ENCODE measurements around the gene IRF3. TPM values are rescaled to one million over a fixed set of nuclear protein-coding genes. Genes with fewer than 3 reads are reported as not detected.

IRF3 gene
- total and polyA plus RNA-seq, 8 donors, result 60.2 to 93.6 (median 72.5) TPM

DNA sequence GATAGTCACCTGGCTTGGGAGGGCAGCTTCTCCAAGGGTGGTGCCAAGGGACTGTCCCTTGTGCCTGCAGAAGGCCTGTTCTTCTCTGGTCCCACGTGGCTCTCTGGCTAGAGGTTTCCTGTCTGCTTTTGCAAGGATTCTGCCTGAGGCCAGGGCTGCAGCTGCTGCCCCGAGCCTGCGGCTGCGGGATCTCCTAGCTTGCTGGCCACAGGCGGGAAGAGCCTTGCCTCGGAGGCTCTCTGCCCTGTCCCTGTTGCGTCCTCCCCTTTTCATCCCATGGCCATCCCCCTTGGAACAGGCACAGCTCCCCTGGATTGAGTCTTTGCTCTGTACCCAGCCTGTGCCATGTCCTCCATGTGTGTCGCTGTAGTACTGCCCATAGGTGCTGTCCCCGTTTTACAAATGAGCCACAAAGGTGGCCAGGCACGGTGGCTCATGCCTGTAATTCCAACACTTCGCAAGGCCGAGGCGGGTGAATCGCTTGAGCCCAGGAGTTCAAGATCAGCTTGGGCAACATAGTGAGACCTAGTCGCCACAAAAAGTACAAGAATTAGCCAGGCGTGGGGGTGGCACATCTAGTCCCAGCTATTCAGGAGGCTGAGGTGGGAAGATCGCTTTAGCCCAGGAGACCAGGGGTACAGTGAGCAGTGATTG, 9.1 kb downstream of the IRF3 start:
- DNase-seq, result no peak
- H3K4me3 ChIP-seq, result no peak overlapping the region
- H3K27me3 ChIP-seq, result no peaks in the 10 kb centered on the region

DNA sequence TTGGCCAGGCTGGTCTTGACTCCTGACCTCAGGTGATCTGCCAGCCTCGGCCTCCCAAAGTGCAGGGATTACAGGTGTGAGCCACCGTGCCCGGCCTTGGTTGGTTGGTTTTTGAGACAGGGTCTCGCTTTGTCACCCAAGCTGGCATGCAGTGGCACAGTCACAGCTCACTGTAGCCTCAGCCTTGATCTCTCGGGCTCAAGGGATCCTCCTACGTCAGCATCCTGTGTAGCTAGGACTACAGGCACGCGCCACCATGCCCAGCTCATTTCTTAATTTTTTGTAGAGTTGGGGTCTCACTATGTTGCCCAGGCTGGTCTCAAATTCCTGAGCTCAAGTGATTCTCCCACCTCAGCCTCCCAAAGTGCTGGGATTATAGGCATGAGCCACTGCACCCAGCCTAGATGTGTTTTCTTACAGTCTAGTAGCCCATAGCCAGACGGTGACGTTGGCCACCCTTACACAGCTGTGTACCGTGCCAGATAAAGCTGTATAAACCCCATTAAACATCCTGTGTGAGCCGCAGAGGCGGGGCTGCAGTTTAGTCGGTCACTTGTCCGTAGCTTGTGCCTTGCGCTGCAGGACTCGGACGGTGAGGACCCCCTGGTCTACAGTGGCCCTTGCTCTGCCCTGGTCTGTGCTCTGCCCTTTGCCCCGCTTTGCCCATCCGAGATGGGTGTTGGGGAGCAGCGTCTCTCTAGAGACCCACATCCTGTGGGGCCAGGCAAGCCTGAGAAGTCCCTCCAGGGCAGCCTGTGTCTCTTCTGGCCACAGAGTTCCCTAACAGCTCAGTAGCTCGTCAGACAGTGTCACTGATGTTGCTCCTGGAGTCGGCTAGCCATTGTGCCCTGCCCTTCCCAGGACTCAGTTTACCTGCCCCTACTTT, 9.8 kb downstream of the IRF3 start:
- DNase-seq, result no peak
- H3K9me3 ChIP-seq, result no peaks in the 10 kb centered on the region
- no peaks in the 10 kb centered on the region for H3K4me1 ChIP-seq
- TF ChIP-seq, protein P1, sequence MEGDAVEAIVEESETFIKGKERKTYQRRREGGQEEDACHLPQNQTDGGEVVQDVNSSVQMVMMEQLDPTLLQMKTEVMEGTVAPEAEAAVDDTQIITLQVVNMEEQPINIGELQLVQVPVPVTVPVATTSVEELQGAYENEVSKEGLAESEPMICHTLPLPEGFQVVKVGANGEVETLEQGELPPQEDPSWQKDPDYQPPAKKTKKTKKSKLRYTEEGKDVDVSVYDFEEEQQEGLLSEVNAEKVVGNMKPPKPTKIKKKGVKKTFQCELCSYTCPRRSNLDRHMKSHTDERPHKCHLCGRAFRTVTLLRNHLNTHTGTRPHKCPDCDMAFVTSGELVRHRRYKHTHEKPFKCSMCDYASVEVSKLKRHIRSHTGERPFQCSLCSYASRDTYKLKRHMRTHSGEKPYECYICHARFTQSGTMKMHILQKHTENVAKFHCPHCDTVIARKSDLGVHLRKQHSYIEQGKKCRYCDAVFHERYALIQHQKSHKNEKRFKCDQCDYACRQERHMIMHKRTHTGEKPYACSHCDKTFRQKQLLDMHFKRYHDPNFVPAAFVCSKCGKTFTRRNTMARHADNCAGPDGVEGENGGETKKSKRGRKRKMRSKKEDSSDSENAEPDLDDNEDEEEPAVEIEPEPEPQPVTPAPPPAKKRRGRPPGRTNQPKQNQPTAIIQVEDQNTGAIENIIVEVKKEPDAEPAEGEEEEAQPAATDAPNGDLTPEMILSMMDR (IDR thresholded peaks at IDR 0.05), result no peak
- peaks cover 0 to 96% of the 10 kb centered on the region in 2 donors for H3K36me3 ChIP-seq
- H3K4me3 ChIP-seq, result no peak overlapping the region
- no peak for ATAC-seq
- no peak overlapping the region for H3K27ac ChIP-seq
- intact Hi-C loops (cut with DNase I), result no loop called here
- no peaks in the 10 kb centered on the region for H3K27me3 ChIP-seq

More for the DNA sequence above, 9.1 kb downstream of the IRF3 start:
- intact Hi-C loops (cut with DNase I), result no loop called here
- H3K4me1 ChIP-seq, result no peaks in the 10 kb centered on the region
- H3K27ac ChIP-seq, result no peak overlapping the region
- H3K36me3 ChIP-seq, result peaks cover 0 to 97% of the 10 kb centered on the region in 2 donors
- ATAC-seq, result no peak
- TF ChIP-seq, protein P1 (IDR thresholded peaks at IDR 0.05), result no peak
- no peaks in the 10 kb centered on the region for H3K9me3 ChIP-seq

DNA sequence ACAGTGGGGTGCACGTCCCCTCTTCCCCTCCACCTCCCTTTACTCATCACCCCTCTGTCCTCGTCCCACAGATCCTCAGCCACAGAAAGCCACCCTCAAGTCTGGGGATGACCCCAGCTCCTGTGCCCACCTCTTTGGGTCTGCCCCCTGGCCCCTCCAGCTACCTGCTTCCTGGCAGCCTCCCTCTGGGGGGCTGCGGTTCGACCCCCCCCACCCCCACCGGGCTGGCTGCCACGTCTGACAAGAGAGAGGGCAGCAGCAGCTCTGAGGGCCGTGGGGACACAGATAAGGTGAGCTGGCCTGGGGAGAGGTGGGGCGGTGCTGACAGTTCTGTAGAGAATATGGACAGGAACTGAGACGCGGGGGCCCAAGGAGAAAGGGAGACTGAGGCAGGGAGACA, 11.1 kb downstream of the IRF3 start:
- TF ChIP-seq, protein P1 (IDR thresholded peaks at IDR 0.05), result no peak
- Histone ChIP-seq H3K9me3 (no peaks in the 10 kb centered on the region), H3K4me3 (no peak overlapping the region), H3K4me1 (no peaks in the 10 kb centered on the region), H3K36me3 (peaks cover 0 to 96% of the 10 kb centered on the region in 2 donors), H3K27me3 (no peaks in the 10 kb centered on the region), H3K27ac (no peak overlapping the region)
- ATAC-seq (no peak), DNase-seq (no peak)
- intact Hi-C loops (cut with DNase I), result no loop called here

DNA sequence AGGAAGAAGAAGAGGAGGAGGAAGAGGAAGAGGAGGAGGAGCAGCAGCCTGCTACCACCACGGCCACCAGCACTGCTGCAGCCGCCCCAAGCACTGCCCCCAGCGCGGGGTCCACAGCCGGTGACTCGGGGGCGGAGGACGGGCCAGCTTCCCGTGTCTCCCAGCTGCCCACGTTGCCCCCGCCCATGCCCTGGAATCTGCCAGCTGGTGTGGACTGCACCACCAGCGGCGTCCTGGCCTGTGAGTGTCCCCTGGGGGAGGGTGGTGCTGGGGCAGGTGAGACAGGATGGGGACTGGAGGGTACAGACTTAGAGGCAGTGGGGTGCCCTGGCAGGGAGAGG, 12.2 kb downstream of the IRF3 start:
- Histone ChIP-seq H3K4me1 (no peaks in the 10 kb centered on the region), H3K27me3 (no peaks in the 10 kb centered on the region), H3K9me3 (no peaks in the 10 kb centered on the region), H3K27ac (no peak overlapping the region), H3K36me3 (peaks cover 0 to 96% of the 10 kb centered on the region in 2 donors), H3K4me3 (no peak overlapping the region)
- intact Hi-C loops (cut with DNase I), result no loop called here
- DNase-seq, result peak in 1 of 4 donors; percentile 66
- TF ChIP-seq, protein P1 (IDR thresholded peaks at IDR 0.05), result no peak
- no peak for ATAC-seq
